Measurements from ENCODE around the gene PPM1L.

PPM1L gene

GRCh38 chr3:160842021-160843005, 86.3 kb downstream of the PPM1L start:
- in situ Hi-C loops (cut with MboI; ENCODE audit: low sequenced_read_pairs) = no loop called here

DNA sequence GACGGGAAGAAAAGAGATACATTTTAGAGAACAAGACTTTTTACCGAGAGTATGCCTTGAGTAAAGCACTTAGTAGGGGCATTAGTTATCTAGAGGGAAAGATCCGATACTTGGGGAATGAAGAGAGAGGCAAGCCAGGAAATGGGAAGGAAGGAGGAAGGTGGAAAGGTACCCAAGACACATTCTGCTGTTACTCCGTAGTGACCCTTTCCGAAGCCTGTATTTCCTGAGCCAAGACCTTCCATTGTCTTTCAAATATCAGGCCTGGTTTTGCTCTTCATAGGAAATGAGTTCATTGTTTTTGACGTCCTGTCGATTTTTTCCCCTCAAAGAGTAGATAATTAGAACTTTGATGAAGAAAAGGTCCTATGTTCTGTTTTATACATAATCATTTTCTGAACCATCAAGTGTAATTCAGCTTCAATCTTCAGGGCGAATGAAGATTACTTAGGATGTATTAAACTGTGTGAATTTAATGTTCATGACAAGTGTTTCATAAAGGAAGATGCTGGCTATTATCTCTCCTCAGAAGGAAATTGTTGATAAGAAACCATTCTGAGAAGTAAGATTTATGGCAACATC, 95.7 kb downstream of the PPM1L start:
- in situ Hi-C loops (cut with MboI; ENCODE audit: low sequenced_read_pairs) = no loop called here

DNA sequence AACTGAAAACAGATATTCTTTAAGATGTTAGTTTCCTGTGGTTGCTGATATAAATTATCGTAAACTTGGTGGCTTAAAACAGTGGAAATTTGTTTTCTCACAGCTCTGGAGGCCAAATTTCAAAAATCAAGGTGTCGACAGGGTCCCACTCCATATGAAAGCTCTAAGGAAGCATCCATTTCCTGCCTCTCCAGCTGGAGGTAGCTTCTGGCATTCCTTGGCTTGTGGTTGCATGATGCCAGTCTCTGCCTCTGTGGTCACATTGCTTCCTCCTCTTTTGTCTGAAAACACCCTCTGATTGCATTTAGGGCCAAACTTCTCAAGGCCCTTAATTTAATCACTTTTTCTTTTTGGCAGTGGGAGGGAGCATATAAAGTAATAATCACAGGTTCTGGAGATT, 96.8 kb downstream of the PPM1L start:
- in situ Hi-C loops (cut with MboI; ENCODE audit: low sequenced_read_pairs) = no loop called here

GRCh38 chr3:160856450-160856849, 100.4 kb downstream of the PPM1L start:
- in situ Hi-C loops (cut with MboI; ENCODE audit: low sequenced_read_pairs) = no loop called here

DNA sequence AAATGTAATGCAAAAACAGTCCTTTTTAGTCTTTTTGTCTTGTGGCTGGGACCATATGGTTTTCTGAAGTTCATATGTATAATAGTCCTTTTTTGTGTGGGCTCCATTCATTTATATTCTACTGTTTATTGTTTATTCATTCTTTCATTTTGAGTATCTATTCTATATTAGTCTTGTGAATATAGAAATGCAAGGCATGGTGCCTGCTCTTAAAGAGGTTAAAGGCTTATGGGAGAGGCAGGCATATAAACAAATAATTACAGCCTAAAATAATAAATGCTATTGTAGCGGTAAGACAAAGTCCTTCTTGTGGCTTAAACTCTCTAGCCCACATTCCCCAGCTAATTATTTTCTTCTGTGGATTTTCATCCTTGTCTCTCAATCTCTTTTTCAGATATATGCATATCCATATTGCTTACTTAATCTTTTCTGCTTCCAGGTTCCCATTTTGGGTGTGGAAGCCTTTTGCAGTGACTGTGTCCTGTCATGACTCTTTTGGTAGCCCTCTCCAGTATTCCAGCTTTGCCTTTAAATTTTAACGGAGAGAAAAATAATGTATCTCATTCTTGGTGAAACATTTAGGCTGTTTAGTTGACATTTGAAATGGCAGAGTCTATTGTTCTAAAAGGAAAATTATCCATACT, 101.6 kb downstream of the PPM1L start:
- in situ Hi-C loops (cut with MboI; ENCODE audit: low sequenced_read_pairs) = no loop called here

- in situ Hi-C loops (cut with MboI; ENCODE audit: low sequenced_read_pairs) = no loop called here
Observed at GRCh38 chr3:160860346-160860745, 104.3 kb downstream of the PPM1L start.

- in situ Hi-C loops (cut with MboI; ENCODE audit: low sequenced_read_pairs) = no loop called here
Observed at GRCh38 chr3:160869825-160870224, 113.8 kb downstream of the PPM1L start.

DNA sequence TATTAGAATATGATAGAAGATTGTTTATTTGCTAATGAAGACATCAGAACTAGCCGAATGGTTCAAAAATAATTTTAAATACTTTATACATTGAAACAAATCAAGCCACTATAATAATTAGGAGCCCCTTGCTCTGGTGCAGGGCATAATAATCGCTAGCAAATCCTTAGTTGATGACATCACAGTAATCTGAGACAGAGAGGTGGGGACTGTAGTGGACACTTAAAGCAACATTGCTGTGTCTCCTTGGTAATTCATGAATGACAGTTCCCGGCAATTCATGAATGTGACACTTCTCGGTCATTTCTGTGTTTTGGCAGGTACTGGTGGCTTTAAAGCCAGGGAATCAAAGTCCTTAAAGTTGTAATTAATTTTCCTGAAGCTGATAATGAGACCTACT, 114.3 kb downstream of the PPM1L start:
- in situ Hi-C loops (cut with MboI; ENCODE audit: low sequenced_read_pairs) = no loop called here

DNA sequence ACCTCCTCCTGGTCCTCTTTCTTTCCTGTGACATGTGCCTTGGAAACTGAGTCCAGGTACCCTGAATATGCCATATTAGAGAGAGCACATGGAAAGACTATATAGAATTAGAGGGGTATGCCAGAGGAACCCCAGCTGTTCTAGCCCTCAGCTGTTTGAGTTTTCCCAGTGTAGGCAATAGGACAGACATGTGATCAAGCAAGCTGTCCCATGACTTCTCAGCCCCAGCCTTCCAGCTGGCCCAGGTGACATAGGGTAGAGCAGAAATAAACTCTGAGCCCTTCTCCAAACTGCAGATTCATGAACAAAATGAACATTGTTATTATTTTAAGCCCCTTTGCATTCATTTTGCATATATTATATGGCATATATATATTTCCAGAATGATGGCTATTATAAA, 118.7 kb downstream of the PPM1L start:
- in situ Hi-C loops (cut with MboI; ENCODE audit: low sequenced_read_pairs) = no loop called here

- in situ Hi-C loops (cut with MboI; ENCODE audit: low sequenced_read_pairs) = no loop called here
Observed at GRCh38 chr3:160876643-160877042, 120.6 kb downstream of the PPM1L start.

DNA sequence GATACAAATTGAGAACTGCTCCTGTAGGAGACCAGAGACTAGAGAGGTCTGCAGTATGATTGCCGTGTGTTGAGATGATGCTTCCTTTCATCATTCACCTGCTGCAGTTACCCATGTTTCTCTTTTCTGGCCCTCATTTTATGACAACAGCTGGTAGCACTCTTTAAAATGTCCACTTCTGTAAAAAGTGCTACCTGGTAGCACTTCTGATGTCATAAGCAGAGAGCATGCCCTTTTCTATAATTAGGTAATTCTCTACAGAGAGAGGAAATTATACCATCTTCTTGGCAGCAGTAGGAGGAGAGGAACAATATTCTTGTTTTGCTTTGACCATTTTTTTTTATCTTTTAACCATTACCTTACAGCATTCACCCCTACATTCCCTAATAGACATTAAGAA, 123.8 kb downstream of the PPM1L start:
- in situ Hi-C loops (cut with MboI; ENCODE audit: low sequenced_read_pairs) = no loop called here

DNA sequence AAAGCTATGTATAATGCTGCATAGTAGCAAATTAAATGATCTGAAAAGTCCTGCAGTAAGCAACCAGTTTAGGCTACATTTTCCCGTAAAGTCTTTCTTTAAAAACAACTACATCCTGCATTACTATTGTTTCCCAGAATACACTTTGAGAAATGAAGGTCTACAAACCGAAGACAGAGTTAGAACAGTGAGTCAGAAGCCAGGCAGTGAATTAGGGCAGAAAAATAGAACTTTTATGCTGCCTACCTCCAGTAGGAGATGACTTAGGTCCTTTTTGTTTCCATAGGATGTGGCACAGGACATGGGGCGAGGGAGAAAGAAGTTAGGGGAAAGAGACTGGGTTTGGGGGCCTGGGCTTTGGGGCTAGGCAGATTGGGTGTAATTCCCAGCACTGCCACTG, 127.3 kb downstream of the PPM1L start:
- in situ Hi-C loops (cut with MboI; ENCODE audit: low sequenced_read_pairs) = no loop called here

DNA sequence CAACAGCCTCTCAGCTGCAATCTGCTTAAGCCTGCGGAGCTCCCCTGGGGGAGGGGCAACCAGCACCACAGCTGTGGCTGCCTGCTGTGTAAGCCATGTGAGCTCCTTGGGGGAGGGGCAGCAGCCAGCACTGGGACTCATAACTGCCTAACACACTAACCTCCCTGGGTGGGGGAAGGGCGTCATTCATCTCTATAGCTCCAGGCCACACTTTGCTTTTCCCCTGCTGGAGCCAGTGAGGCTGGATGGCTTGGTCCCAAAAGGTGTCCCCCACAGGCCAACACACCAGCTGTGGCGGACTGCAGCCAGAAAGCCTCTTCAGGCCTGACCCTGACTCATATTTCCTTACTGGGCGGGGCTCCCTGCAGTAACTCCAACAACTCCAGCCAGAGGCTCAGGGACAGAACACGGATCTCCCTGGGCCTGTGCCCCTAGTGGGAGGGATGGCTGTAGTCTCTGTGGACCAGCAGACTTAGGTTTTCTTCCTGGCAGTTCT, 129.8 kb downstream of the PPM1L start:
- in situ Hi-C loops (cut with MboI; ENCODE audit: low sequenced_read_pairs) = no loop called here

GRCh38 chr3:160886421-160886820, 130.4 kb downstream of the PPM1L start:
- in situ Hi-C loops (cut with MboI; ENCODE audit: low sequenced_read_pairs) = no loop called here

GRCh38 chr3:160893207-160893606, 137.2 kb downstream of the PPM1L start:
- in situ Hi-C loops (cut with MboI; ENCODE audit: low sequenced_read_pairs) = no loop called here

DNA sequence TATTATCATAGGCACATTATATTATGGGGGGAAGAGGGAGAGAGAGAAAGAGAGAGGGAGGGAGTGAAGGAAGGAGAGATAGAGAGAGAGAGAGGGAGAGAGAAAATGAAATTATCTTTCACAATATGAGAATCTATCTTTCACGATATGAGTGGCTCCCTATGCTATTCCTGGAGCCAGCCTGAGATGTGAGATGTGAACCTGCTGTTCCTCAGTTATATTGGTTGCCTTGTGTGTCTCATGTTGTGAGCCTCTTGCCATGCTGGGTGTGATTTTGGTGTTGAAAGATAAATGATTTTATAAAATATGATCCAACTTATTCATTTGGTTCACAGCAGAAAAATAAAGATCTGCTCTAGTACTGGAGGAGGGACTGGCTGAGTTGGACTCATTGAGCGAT, 148.7 kb downstream of the PPM1L start:
- in situ Hi-C loops (cut with MboI; ENCODE audit: low sequenced_read_pairs) = no loop called here

DNA sequence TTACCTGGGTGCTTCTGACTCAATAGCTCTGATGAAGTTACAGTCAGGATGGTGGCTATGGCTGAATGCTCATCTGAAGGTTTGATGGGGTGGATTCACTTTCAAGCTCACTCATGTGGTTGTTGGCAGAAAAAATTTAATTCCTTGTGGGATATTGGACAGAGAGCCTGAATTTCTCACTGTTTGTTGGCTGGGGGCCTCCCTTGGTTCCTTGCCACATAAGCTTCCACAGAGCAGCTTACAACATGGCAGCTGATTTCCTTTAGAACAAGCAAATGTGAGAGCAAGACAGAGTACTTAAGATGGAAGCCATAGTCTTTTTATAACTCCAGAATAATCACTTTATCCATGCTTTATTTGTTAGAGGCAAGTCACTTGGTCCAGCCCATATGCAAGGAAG, 150.6 kb downstream of the PPM1L start:
- in situ Hi-C loops (cut with MboI; ENCODE audit: low sequenced_read_pairs) = no loop called here

DNA sequence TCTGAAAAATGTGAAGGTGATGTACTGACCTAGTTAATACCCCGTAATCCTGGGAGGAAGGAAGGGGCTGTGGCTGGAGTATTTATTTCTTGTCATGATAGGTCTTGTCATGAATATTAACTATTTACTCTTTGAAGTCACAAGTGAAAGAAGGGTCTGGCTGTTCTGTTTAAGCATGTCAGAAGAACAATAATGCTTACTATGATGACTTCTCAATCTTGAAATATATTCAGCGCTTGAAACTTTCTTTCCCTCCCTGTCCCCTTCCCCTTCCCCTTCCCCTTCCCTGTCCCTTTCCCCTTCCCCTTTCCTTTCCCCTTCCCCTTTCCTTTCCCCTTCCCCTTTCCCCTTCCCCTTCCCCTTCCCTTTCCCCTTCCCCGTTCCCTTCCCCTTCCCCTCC, 153.9 kb downstream of the PPM1L start:
- in situ Hi-C loops (cut with MboI; ENCODE audit: low sequenced_read_pairs) = no loop called here

DNA sequence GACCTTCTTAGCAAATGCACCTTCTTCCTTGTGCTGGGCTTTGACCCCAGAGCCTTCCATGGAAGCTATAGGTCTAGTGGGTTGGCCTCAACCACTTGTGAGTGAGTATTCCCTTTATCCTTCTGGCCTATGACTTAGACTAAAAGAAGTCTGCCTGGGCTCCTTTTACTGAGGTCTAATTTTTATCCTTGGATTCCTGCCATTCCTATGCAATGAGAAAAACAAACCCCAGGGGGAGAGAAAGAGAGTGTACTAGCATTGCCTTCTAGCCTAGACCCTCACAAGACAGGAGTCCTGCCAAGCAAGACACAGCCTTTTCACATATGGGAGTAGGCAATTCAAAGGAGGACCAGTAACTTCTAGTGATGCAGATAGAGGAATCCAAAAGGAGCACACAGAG, 155.4 kb downstream of the PPM1L start:
- in situ Hi-C loops (cut with MboI; ENCODE audit: low sequenced_read_pairs) = no loop called here

DNA sequence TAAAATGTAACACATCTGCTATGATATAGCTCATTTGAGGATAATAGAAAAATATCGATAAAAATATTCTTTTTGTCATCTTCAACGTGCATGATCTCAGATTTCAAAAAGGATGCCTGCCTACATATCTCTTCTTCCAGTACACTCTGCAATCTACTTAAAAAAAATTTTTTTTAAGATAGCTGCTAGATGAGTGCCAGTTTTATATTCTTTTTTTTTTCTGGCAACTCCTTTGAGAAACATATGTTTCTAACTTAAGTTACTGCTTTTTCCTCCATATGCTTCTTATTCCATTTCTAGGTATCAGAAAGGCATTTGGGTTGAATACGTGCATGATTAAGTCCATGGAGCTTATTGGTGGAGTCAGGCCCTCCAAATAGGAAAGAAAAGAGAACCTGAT, 160.4 kb downstream of the PPM1L start:
- in situ Hi-C loops (cut with MboI; ENCODE audit: low sequenced_read_pairs) = no loop called here

- in situ Hi-C loops (cut with MboI; ENCODE audit: low sequenced_read_pairs) = no loop called here
Observed at GRCh38 chr3:160919942-160920341, 163.9 kb downstream of the PPM1L start.
